PC-3 (cell line): Measurements from ENCODE around the gene RUFY3. TPM values are rescaled to one million over a fixed set of nuclear protein-coding genes. Genes with fewer than 3 reads are reported as not detected.
"Not testable (repeated sequence)": the region's sequence is repeated elsewhere in the genome, so short reads cannot be mapped to it uniquely, and the experiment has no call there.

Experiments
- ATAC-seq: fragments of 200-7000 bp; cut with Tn5 transposase; 2 replicates; pipeline ENCODE4 v1.9.1; 2020; ENCODE audit warnings: mild to moderate bottlenecking, moderate library complexity
- BruUV-seq: library from RNA; stranded (reverse); fragments of 400-500 nt; replicated peaks from 2 replicates; lab custom pipeline; 2021; lab: Mats Ljungman, UMichigan
- CTCF ChIA-PET: fragments of 300-600 bp; sonication (Branson Sonifier 250); formaldehyde crosslinking; loops from one replicate; lab custom pipeline; 2022; ENCODE audit warnings: antibody characterized with exemption; lab: Charles Lee
- POLR2A ChIA-PET: fragments of 300-600 bp; sonication (Branson Sonifier 250); formaldehyde crosslinking; loops from one replicate; lab custom pipeline; 2022; ENCODE audit warnings: antibody characterized with exemption; ENCODE audit not compliant: unreplicated experiment; lab: Charles Lee
- DNase-seq: peaks from one replicate; pipeline ENCODE4 v3.0.0-alpha.2; 2015
- H2AFZ ChIP-seq: fragments of 300-600 bp; sonication (generic); 2 replicates; pipeline ENCODE4 v1.6.0; 2016; ENCODE audit warnings: antibody characterized with exemption, low read length
- H3F3A ChIP-seq: fragments of 300-600 bp; sonication (generic); one replicate; pipeline ENCODE4 v1.6.0; 2017; ENCODE audit warnings: antibody characterized with exemption, low read length, control low read depth, mild to moderate bottlenecking; ENCODE audit not compliant: unreplicated experiment
- H3K27ac ChIP-seq: fragments of 300-600 bp; sonication (generic); 2 replicates; pipeline ENCODE4 v1.5.1; 2016; ENCODE audit warnings: mild to moderate bottlenecking, low read length
- H3K27me3 ChIP-seq: fragments of 300-600 bp; sonication (generic); 2 replicates; pipeline ENCODE4 v1.6.1; 2016; ENCODE audit warnings: low read length, mixed read lengths
- H3K36me3 ChIP-seq: fragments of 300-600 bp; sonication (generic); 2 replicates; pipeline ENCODE4 v1.6.1; 2016; ENCODE audit warnings: low read depth, mixed run types, low read length, mixed read lengths
- H3K4me1 ChIP-seq: fragments of 300-600 bp; sonication (generic); 2 replicates; pipeline ENCODE4 v1.5.1; 2016; ENCODE audit warnings: low read length; ENCODE audit not compliant: insufficient read depth
- H3K4me2 ChIP-seq: fragments of 300-600 bp; sonication (generic); 2 replicates; pipeline ENCODE4 v1.6.0; 2016; ENCODE audit warnings: low read length
- H3K4me3 ChIP-seq: fragments of 300-600 bp; sonication (generic); 2 replicates; pipeline ENCODE4 v1.5.1; 2016; ENCODE audit warnings: mild to moderate bottlenecking, low read length, mixed read lengths
- H3K79me2 ChIP-seq: fragments of 300-600 bp; sonication (generic); 2 replicates; pipeline ENCODE4 v1.6.1; 2017; ENCODE audit warnings: low read length, mixed read lengths
- H3K9ac ChIP-seq: fragments of 300-600 bp; sonication (generic); 2 replicates; pipeline ENCODE4 v1.6.0; 2016; ENCODE audit warnings: mild to moderate bottlenecking, low read length
- H3K9me2 ChIP-seq: fragments of 300-600 bp; sonication (generic); replicated peaks from 2 replicates; pipeline ENCODE4 v1.6.1; 2016; ENCODE audit warnings: mixed run types, low read length, mixed read lengths
- H3K9me3 ChIP-seq: fragments of 300-600 bp; sonication (generic); 2 replicates; pipeline ENCODE4 v1.6.1; 2016; ENCODE audit warnings: low read length, mixed read lengths
- H4K20me1 ChIP-seq: fragments of 300-600 bp; sonication (generic); 2 replicates; pipeline ENCODE4 v1.6.1; 2016; ENCODE audit warnings: low read length, mixed read lengths
- CTCF ChIP-seq: fragments of 300-600 bp; sonication (generic); conservative IDR thresholded peaks from 2 replicates; pipeline ENCODE4 v1.5.1; 2017; ENCODE audit warnings: antibody characterized with exemption, low read depth, mild to moderate bottlenecking, low read length
- EZH2 ChIP-seq: fragments of 300-600 bp; sonication (generic); IDR thresholded peaks from one replicate; pipeline ENCODE4 v1.6.1; 2017; ENCODE audit warnings: antibody characterized with exemption, mild to moderate bottlenecking, low read length; ENCODE audit not compliant: unreplicated experiment
- EZH2phosphoT487 ChIP-seq: fragments of 300-600 bp; sonication (generic); IDR thresholded peaks from 2 replicates; pipeline ENCODE4 v1.6.1; 2018; ENCODE audit warnings: mild to moderate bottlenecking, antibody characterized with exemption, low read length, borderline replicate concordance
- intact Hi-C: fragments of 100-400 bp; cut with micrococcal nuclease; formaldehyde crosslinking; loops from 2 replicates; pipeline ENCODE4 v1.9.0; 2023
- total RNA-seq: library from RNA; depleted of rRNA; stranded (reverse); fragments of >200 nt; gene quantifications from 2 replicates; pipeline ENCODE4 v1.2.3, GENCODE V29; 2014

The RUFY3 gene
- total RNA-seq, 1 experiment from 2014 or later, result 25.6 TPM

- POLR2A ChIA-PET, result interaction anchor here (0.7 kb wide), 1 partner anchor 11 kb away, joined by 4 read pairs; no protein-coding TSS in a partner anchor
- no peak overlapping the region for H3K4me3 ChIP-seq
- H3K4me1 ChIP-seq, result peaks cover 17% of the 10 kb centered on the region
- no peaks in the 10 kb centered on the region for H3K9me3 ChIP-seq
- BruUV-seq, result no TSS peak
- peaks cover 11% of the 10 kb centered on the region for H3F3A ChIP-seq
- no peaks in the 10 kb centered on the region for H3K27me3 ChIP-seq
- H3K36me3 ChIP-seq, result no peaks in the 10 kb centered on the region
- H2AFZ ChIP-seq, result no peak overlapping the region
- ATAC-seq (no peak), DNase-seq (no peak)
- H3K27ac ChIP-seq, result no peak overlapping the region
- no peaks in the 10 kb centered on the region for H4K20me1 ChIP-seq
- no peak overlapping the region for H3K9ac ChIP-seq
- H3K79me2 ChIP-seq, result peaks cover 5% of the 10 kb centered on the region
- CTCF ChIA-PET, result no interaction called here
- intact Hi-C loops, result loop anchor here (10.0 kb wide), 1 partner anchor 204 kb away; the partner anchor contains the start of gene MOB1B
- TF ChIP-seq EZH2phosphoT487 (no peak), CTCF (no peak), EZH2 (no peak)
- H3K9me2 ChIP-seq, result no peaks in the 10 kb centered on the region
- H3K4me2 ChIP-seq, result no peak overlapping the region
Observed at GRCh38 chr4:70701271-70701670, 20.5 kb upstream of the RUFY3 start.

- H3K79me2 ChIP-seq, result peaks cover 18% of the 10 kb centered on the region
- H3K9ac ChIP-seq, H3K27me3 ChIP-seq, H3K9me2 ChIP-seq, H3K4me2 ChIP-seq, H3K4me3 ChIP-seq, H3K36me3 ChIP-seq, H4K20me1 ChIP-seq, BruUV-seq, H2AFZ ChIP-seq, ATAC-seq, H3K27ac ChIP-seq, H3K9me3 ChIP-seq, CTCF ChIA-PET, DNase-seq: not testable (repeated sequence)
- intact Hi-C loops, result loop anchor here (10.0 kb wide), 1 partner anchor 202 kb away; the partner anchor contains the start of gene MOB1B
- H3F3A ChIP-seq, result peaks cover 11% of the 10 kb centered on the region
- POLR2A ChIA-PET, result interaction anchor here (0.8 kb wide), 1 partner anchor 10 kb away, joined by 6 read pairs; no protein-coding TSS in a partner anchor
- peaks cover 20% of the 10 kb centered on the region for H3K4me1 ChIP-seq
Observed at GRCh38 chr4:70702592-70702991, 19.2 kb upstream of the RUFY3 start.

- Histone ChIP-seq H3K4me3 (peak overlapping the region; percentile 83), H3K4me1 (peaks cover 19% of the 10 kb centered on the region), H3K79me2 (peaks cover 29% of the 10 kb centered on the region), H3K9me2 (no peaks in the 10 kb centered on the region), H3K4me2 (peak overlapping the region; percentile 90), H3K9me3 (no peaks in the 10 kb centered on the region), H4K20me1 (no peaks in the 10 kb centered on the region), H3K36me3 (no peaks in the 10 kb centered on the region), H3K27ac (peak overlapping the region; percentile 78), H3F3A (peaks cover 11% of the 10 kb centered on the region), H2AFZ (peak overlapping the region; percentile 81), H3K27me3 (no peaks in the 10 kb centered on the region), H3K9ac (peak overlapping the region; percentile 93)
- peak; percentile 84 for DNase-seq
- POLR2A ChIA-PET, result interaction anchor here (0.6 to 1.0 kb wide), 4 partner anchors 48 to 198 kb away, joined by 3 to 11 read pairs (median 4); partner anchors contain the start of gene MOB1B
- no TSS peak for BruUV-seq
- peak; percentile 12 for ATAC-seq
- no peak for TF ChIP-seq EZH2
- TF ChIP-seq EZH2phosphoT487, result no peak
- no peak for TF ChIP-seq CTCF
- CTCF ChIA-PET, result interaction anchor here (0.5 to 1.8 kb wide), 4 partner anchors 31 to 102 kb away, joined by 3 to 7 read pairs (median 3); no protein-coding TSS in a partner anchor
- intact Hi-C loops, result loop anchor here (1.0 to 10.0 kb wide), 4 partner anchors 15 to 201 kb away; partner anchors contain the start of genes GRSF1, MOB1B and UTP3
Observed at GRCh38 chr4:70703619-70704214, 18.0 kb upstream of the RUFY3 start.
